ENCODE measurements around the gene ADIPOR2. TPM values are rescaled to one million over a fixed set of nuclear protein-coding genes. Genes with fewer than 3 reads are reported as not detected.

ADIPOR2 gene
- total and polyA plus RNA-seq, 2 donors (not counting 1 experiment from before 2014, with no cell fraction given): 43.1 to 46.1 TPM

DNA sequence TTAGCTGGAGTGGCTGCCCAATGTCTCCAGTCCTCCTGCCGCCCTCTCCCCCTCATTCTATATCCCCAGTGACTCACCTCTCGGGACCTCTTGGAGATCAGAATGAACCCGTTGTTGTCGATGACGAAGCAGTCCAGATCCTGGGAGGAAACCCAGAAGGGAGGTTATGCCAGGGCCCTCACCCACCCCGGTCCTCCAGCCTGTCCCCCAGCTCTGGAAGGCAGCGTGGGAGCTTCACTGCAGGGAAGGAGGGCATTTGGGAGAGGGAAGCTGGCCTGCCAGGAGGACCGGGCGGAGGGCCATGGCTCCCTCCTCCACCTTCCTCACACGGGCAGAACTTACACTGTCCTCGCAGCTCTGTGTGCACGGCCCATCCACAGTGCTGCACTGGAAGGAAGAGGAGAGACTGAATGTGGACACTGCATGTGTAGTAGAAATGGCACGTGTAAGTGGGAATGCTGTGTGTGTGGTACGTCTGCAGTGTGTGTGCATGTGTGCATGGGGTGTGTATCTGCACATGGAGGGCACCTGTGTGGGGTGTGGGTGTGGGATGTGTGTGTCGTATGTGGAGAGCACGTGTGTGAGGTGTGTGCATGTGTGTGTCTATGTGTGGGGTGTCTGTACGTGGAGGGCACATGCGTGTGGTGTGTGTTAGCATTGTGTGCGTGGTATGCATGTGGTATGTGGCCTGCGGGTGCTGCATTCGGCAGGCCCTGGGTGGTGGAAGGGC, 119.5 kb downstream of the ADIPOR2 start:
- no peaks in the 10 kb centered on the region for H3K4me1 ChIP-seq (ENCODE audit: control insufficient read depth, extremely low read depth, insufficient read depth, low read length)
- no peak overlapping the region for H3K27ac ChIP-seq (ENCODE audit: insufficient read depth, low read length)
- H3K36me3 ChIP-seq (ENCODE audit: control insufficient read depth, insufficient read depth, low read length): no peaks in the 10 kb centered on the region
- no peaks in the 10 kb centered on the region for H3K9me3 ChIP-seq (ENCODE audit: control insufficient read depth, insufficient read depth, low read depth, low read length)
- H3K79me2 ChIP-seq (ENCODE audit: control insufficient read depth, insufficient read depth, low read length): no peaks in the 10 kb centered on the region
- no peak overlapping the region for H3K9ac ChIP-seq (ENCODE audit: insufficient read depth, low read length)
- peak in 1 of 2 donors; percentile 66 for DNase-seq (ENCODE audit: low read depth in 2 of 2)
- H3K27me3 ChIP-seq (ENCODE audit: control insufficient read depth, insufficient read depth, low read length): peaks cover 5% of the 10 kb centered on the region
- H4K20me1 ChIP-seq (ENCODE audit: control insufficient read depth, extremely low read depth, insufficient read depth, low read length): no peaks in the 10 kb centered on the region
- H3K4me3 ChIP-seq (replicated peaks in 1 of 4; ENCODE audit: control extremely low read depth in 1 of 4, insufficient read depth in 1 of 4, low read depth in 3 of 4, low read length in 4 of 4): no peak overlapping the region
- no peak overlapping the region for H2AFZ ChIP-seq (ENCODE audit: low read length)
- TF ChIP-seq CTCF (conservative IDR thresholded peaks at IDR 0.05 in 1 of 2, IDR thresholded peaks at IDR 0.05 in 1 of 2; ENCODE audit: low read depth in 1 of 2, low read length in 2 of 2) (no peak), EZH2 (IDR thresholded peaks at IDR 0.05; ENCODE audit: low read length, missing control alignments) (no peak)
- no peak overlapping the region for H3K4me2 ChIP-seq (ENCODE audit: extremely low read depth, insufficient read depth, low read length)

DNA sequence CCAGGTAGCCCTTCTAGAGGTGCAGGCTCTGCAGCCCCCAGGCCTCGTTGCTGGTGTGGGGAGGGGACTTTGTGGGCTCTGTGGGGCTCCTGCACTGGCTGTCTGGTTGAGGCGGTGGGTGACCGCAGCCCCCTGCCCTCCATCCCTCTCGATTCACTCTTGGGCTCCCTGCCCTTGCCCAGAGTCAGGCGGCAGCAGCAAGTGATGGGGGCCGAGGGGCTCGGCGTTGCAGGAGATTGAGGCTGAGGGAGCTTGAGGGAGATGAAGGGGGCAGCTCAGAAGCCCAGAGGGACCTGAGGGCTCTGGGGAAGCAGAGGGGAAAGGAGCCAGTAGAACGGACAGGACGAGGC, 120.0 kb downstream of the ADIPOR2 start:
- no peaks in the 10 kb centered on the region for H3K4me1 ChIP-seq (ENCODE audit: control insufficient read depth, extremely low read depth, insufficient read depth, low read length)
- H3K27me3 ChIP-seq (ENCODE audit: control insufficient read depth, insufficient read depth, low read length): peaks cover 8% of the 10 kb centered on the region
- TF ChIP-seq CTCF (conservative IDR thresholded peaks at IDR 0.05 in 1 of 2, IDR thresholded peaks at IDR 0.05 in 1 of 2; ENCODE audit: low read depth in 1 of 2, low read length in 2 of 2): no peak
- no peak for TF ChIP-seq EZH2 (IDR thresholded peaks at IDR 0.05; ENCODE audit: low read length, missing control alignments)
- no peak overlapping the region for H3K4me2 ChIP-seq (ENCODE audit: extremely low read depth, insufficient read depth, low read length)
- H2AFZ ChIP-seq (ENCODE audit: low read length): no peak overlapping the region
- H3K79me2 ChIP-seq (ENCODE audit: control insufficient read depth, insufficient read depth, low read length): no peaks in the 10 kb centered on the region
- H3K9me3 ChIP-seq (ENCODE audit: control insufficient read depth, insufficient read depth, low read depth, low read length): no peaks in the 10 kb centered on the region
- no peak overlapping the region for H3K4me3 ChIP-seq (replicated peaks in 1 of 4; ENCODE audit: control extremely low read depth in 1 of 4, insufficient read depth in 1 of 4, low read depth in 3 of 4, low read length in 4 of 4)
- H3K36me3 ChIP-seq (ENCODE audit: control insufficient read depth, insufficient read depth, low read length): no peaks in the 10 kb centered on the region
- H3K27ac ChIP-seq (ENCODE audit: insufficient read depth, low read length): no peak overlapping the region
- H4K20me1 ChIP-seq (ENCODE audit: control insufficient read depth, extremely low read depth, insufficient read depth, low read length): no peaks in the 10 kb centered on the region
- no peak for DNase-seq (ENCODE audit: low read depth in 2 of 2)
- no peak overlapping the region for H3K9ac ChIP-seq (ENCODE audit: insufficient read depth, low read length)

DNA sequence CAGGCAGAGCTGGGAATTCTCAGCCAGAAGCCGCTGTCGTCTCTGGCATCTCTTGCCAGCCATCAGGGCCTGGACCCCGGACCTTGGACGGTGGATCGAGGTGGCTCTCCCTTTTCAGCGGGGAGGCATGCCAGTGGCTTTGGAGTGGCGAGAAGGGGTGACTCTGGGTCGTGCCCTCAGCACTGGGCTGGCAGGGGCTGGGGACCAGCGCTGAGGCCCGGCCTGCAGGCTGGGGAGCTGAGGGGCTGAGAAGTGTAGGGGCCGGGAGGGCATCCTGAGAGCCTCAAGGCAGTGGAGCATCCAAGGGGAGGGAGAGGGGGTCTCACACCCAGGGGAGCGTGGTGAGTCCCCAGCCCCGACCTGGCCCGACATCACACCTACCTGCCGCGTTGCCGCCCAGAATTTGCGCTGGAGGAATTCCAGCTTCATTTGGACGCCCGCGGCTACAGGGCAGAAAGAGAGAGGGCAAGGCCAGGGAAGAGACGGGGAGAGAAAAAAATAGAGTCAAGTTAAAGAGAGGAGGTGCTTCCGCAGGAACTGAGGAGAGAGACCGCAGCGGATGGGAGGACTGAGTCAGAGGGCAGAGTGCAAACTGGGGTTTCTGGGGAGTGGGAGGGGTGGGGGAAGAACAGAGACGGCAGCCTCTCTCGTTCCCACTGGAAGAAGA, 120.5 kb downstream of the ADIPOR2 start:
- Histone ChIP-seq H3K27ac (ENCODE audit: insufficient read depth, low read length) (no peak overlapping the region), H4K20me1 (ENCODE audit: control insufficient read depth, extremely low read depth, insufficient read depth, low read length) (no peaks in the 10 kb centered on the region), H3K9me3 (ENCODE audit: control insufficient read depth, insufficient read depth, low read depth, low read length) (no peaks in the 10 kb centered on the region), H3K9ac (ENCODE audit: insufficient read depth, low read length) (no peak overlapping the region), H3K79me2 (ENCODE audit: control insufficient read depth, insufficient read depth, low read length) (no peaks in the 10 kb centered on the region), H3K4me3 (replicated peaks in 1 of 4; ENCODE audit: control extremely low read depth in 1 of 4, insufficient read depth in 1 of 4, low read depth in 3 of 4, low read length in 4 of 4) (no peak overlapping the region), H3K4me2 (ENCODE audit: extremely low read depth, insufficient read depth, low read length) (no peak overlapping the region), H2AFZ (ENCODE audit: low read length) (no peak overlapping the region), H3K4me1 (ENCODE audit: control insufficient read depth, extremely low read depth, insufficient read depth, low read length) (no peaks in the 10 kb centered on the region), H3K36me3 (ENCODE audit: control insufficient read depth, insufficient read depth, low read length) (no peaks in the 10 kb centered on the region), H3K27me3 (ENCODE audit: control insufficient read depth, insufficient read depth, low read length) (peaks cover 13% of the 10 kb centered on the region)
- peak; percentile 48 to 79 for DNase-seq (ENCODE audit: low read depth in 2 of 2)
- TF ChIP-seq CTCF (conservative IDR thresholded peaks at IDR 0.05 in 1 of 2, IDR thresholded peaks at IDR 0.05 in 1 of 2; ENCODE audit: low read depth in 1 of 2, low read length in 2 of 2) (no peak), EZH2 (IDR thresholded peaks at IDR 0.05; ENCODE audit: low read length, missing control alignments) (no peak)

Data from fibroblast of lung (primary cell).